CD14-positive monocyte (primary cell): ENCODE data around the gene ARHGAP15. TPM values are rescaled to one million over a fixed set of nuclear protein-coding genes. Genes with fewer than 3 reads are reported as not detected.

Source experiments
- DNase-seq, 3 donors: peaks; one replicate each; pipeline ENCODE4 v3.0.0-alpha.2; 2011 to 2022
- H2AFZ ChIP-seq: 2 replicates; pipeline ENCODE4 v1.6.0; 2012; ENCODE audit warnings: mild to moderate bottlenecking, low read depth, low read length, inconsistent platforms; ENCODE audit not compliant: insufficient read depth, poor library complexity, severe bottlenecking
- H3K27ac ChIP-seq, 2 donors: 1 replicate in 1 of 2; 2 replicates in 1 of 2; pipeline ENCODE4 v1.5.1; 2012 to 2013; ENCODE audit warnings: low read length in 2 of 2, control low read depth in 1 of 2, inconsistent platforms in 1 of 2, low read depth in 1 of 2, mild to moderate bottlenecking in 1 of 2
- H3K27me3 ChIP-seq, 2 donors: one replicate each; pipeline versions ENCODE4 v1.6.0 to v1.6.1; 2011 to 2013; ENCODE audit warnings: low read length in 2 of 2; ENCODE audit not compliant: control insufficient read depth in 2 of 2, insufficient read depth in 2 of 2
- H3K36me3 ChIP-seq, 2 donors: replicated peaks in 1 of 2; 1 replicate in 1 of 2; 2 replicates in 1 of 2; pipeline versions ENCODE4 v1.5.1 to v1.6.1; 2012 to 2013; ENCODE audit warnings: low read length in 2 of 2, control low read depth in 1 of 2, inconsistent platforms in 1 of 2, mild to moderate bottlenecking in 1 of 2; ENCODE audit not compliant: insufficient read depth in 2 of 2, control insufficient read depth in 1 of 2
- H3K4me1 ChIP-seq, 2 donors: 1 replicate in 1 of 2; 2 replicates in 1 of 2; pipeline versions ENCODE4 v1.5.1 to v1.6.1; 2012 to 2013; ENCODE audit warnings: low read length in 2 of 2, control low read depth in 1 of 2, inconsistent platforms in 1 of 2, mild to moderate bottlenecking in 1 of 2, moderate library complexity in 1 of 2; ENCODE audit not compliant: insufficient read depth in 2 of 2, control insufficient read depth in 1 of 2
- H3K4me2 ChIP-seq: replicated peaks from 2 replicates; pipeline ENCODE3; 2012; ENCODE audit warnings: low read length, moderate library complexity, mild to moderate bottlenecking; ENCODE audit not compliant: poor library complexity, severe bottlenecking; ENCODE audit errors: extremely low read depth
- H3K4me3 ChIP-seq, 3 experiments: fragments of 200-600 bp in 1 of 3; sonication (generic) in 1 of 3; replicated peaks in 1 of 3; 1 replicate in 2 of 3; 2 replicates in 1 of 3; pipeline ENCODE4 v1.5.1; 2011 to 2013; ENCODE audit warnings: low read length in 3 of 3, mild to moderate bottlenecking in 3 of 3, control low read depth in 2 of 3, low read depth in 2 of 3, inconsistent platforms in 1 of 3, moderate library complexity in 1 of 3
- H3K79me2 ChIP-seq: 2 replicates; pipeline ENCODE4 v1.6.0; 2012; ENCODE audit warnings: mild to moderate bottlenecking, control low read depth, inconsistent platforms, low read length, moderate library complexity; ENCODE audit not compliant: insufficient read depth
- H3K9ac ChIP-seq: 2 replicates; pipeline ENCODE4 v1.6.0; 2017; ENCODE audit warnings: low read length, mild to moderate bottlenecking; ENCODE audit not compliant: insufficient read depth, poor library complexity, severe bottlenecking
- H3K9me3 ChIP-seq, 2 donors: replicated peaks in 1 of 2; 1 replicate in 1 of 2; 2 replicates in 1 of 2; pipeline versions ENCODE4 v1.5.1 to v1.6.1; 2012 to 2013; ENCODE audit warnings: low read length in 2 of 2, control low read depth in 1 of 2; ENCODE audit not compliant: control insufficient read depth in 1 of 2, insufficient read depth in 1 of 2
- H4K20me1 ChIP-seq: 2 replicates; pipeline ENCODE4 v1.6.0; 2012; ENCODE audit warnings: mild to moderate bottlenecking, low read length, control low read depth, moderate library complexity; ENCODE audit not compliant: insufficient read depth
- H3K27ac Mint-ChIP-seq, 7 donors: one replicate each; pipeline ENCODE4 v1.8.0; 2020; ENCODE audit warnings: mild to moderate bottlenecking in 7 of 7, mixed read lengths in 7 of 7, moderate library complexity in 6 of 7, inconsistent platforms in 2 of 7
- H3K27me3 Mint-ChIP-seq, 3 donors: one replicate each; pipeline ENCODE4 v1.8.0; 2021 to 2022; ENCODE audit warnings: low read depth in 3 of 3, mild to moderate bottlenecking in 3 of 3, mixed read lengths in 3 of 3, moderate library complexity in 3 of 3, inconsistent platforms in 1 of 3
- H3K36me3 Mint-ChIP-seq, 2 donors: one replicate each; pipeline ENCODE4 v1.8.0; 2020; ENCODE audit warnings: mixed read lengths in 2 of 2, inconsistent platforms in 1 of 2, mild to moderate bottlenecking in 1 of 2
- H3K4me1 Mint-ChIP-seq: one replicate; pipeline ENCODE4 v1.8.0; 2020; ENCODE audit warnings: mild to moderate bottlenecking, mixed read lengths
- H3K4me3 Mint-ChIP-seq, 2 donors: one replicate each; pipeline ENCODE4 v1.8.0; 2020; ENCODE audit warnings: mild to moderate bottlenecking in 2 of 2, mixed read lengths in 2 of 2, moderate library complexity in 1 of 2
- H3K9me3 Mint-ChIP-seq, 7 donors: one replicate each; pipeline ENCODE4 v1.8.0; 2020 to 2022; ENCODE audit warnings: mixed read lengths in 7 of 7, mild to moderate bottlenecking in 6 of 7, moderate library complexity in 6 of 7, inconsistent platforms in 2 of 7
- WGBS: methylation state at CpG from one replicate; pipeline ENCODE4 v1.1.5; 2013; ENCODE audit warnings: missing lambda C conversion rate; ENCODE audit not compliant: insufficient coverage; 5-methylcytosine and 5-hydroxymethylcytosine counted together
- intact Hi-C, 2 donors: fragments of 100-400 bp; cut with micrococcal nuclease; formaldehyde crosslinking; loops; one replicate each; pipeline versions ENCODE4 v1.15.0 to v1.15.1; 2023
- polyA plus RNA-seq, 3 donors: library from polyadenylated mRNA; depleted of rRNA in 1 of 3; unstranded in 2 of 3; stranded (reverse) in 1 of 3; fragments of 300-500 nt in 2 of 3; fragments of >200 nt in 1 of 3; fragmentation: Illumina TruSeq in 2 of 3; gene quantifications; 1 replicate in 2 of 3; 2 replicates in 1 of 3; pipeline ENCODE4 v1.2.3, GENCODE V29; 2012 to 2021
- TF ChIP-seq, protein P1 (sequence below): fragments of 200-600 bp; IDR thresholded peaks from one replicate; pipeline ENCODE4 v1.8.0; 2022; ENCODE audit warnings: antibody characterized with exemption, mild to moderate bottlenecking

ARHGAP15 gene
- polyA plus RNA-seq, 3 donors = 35.4 to 50.9 (median 50.7) TPM

DNA sequence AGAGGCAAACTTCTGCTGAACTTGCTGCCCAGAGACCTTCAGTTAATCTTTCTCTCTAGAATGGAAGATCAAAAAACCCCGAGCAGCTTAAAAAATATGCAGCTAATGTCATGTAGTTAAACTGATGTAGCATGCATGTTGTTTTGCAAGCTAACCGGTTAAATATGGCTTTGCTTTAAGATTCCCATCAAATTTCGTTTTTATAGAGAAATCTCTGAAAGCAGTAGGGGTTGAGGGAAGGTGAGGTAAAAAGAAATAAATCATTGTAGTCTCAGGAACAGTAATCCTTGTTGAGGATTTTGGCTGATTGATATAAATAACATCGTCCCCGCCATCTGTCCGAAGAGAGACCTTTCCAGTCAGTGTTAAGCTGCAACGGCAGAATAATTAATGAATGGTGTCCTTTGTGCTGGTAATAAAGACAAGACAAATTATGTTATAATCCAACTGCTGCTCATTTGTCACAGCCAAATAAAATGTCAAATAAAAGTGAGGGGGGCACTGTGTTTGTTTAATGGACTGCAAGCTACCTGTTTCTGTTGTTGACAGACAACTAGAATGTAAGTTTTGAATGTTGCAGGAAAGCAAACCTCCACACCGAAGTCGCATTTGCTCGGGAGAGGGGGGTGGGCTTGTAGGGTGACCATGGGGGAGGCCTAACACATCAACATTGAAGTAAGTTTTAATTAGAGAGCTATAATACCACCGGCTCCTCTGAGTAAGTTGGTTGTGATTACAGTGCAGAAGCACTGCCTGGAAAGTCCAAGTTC, 555.5 kb downstream of the ARHGAP15 start:
- no peak overlapping the region for H3K27ac Mint-ChIP-seq
- Histone ChIP-seq H3K27ac (no peak overlapping the region), H3K4me2 (no peak overlapping the region), H3K9me3 (no peaks in the 10 kb centered on the region), H3K4me3 (no peak overlapping the region), H4K20me1 (no peaks in the 10 kb centered on the region), H3K4me1 (no peaks in the 10 kb centered on the region), H3K27me3 (no peaks in the 10 kb centered on the region), H2AFZ (no peak overlapping the region), H3K36me3 (peaks cover 0 to 2% of the 10 kb centered on the region in 2 donors), H3K9ac (no peak overlapping the region), H3K79me2 (no peaks in the 10 kb centered on the region)
- 95% methylated on average over 6 of the region's 11 CpGs for WGBS
- peaks cover 2 to 8% of the 10 kb centered on the region in 2 donors for H3K36me3 Mint-ChIP-seq
- no peaks in the 10 kb centered on the region for H3K9me3 Mint-ChIP-seq
- no peak for DNase-seq
- TF ChIP-seq, protein P1, sequence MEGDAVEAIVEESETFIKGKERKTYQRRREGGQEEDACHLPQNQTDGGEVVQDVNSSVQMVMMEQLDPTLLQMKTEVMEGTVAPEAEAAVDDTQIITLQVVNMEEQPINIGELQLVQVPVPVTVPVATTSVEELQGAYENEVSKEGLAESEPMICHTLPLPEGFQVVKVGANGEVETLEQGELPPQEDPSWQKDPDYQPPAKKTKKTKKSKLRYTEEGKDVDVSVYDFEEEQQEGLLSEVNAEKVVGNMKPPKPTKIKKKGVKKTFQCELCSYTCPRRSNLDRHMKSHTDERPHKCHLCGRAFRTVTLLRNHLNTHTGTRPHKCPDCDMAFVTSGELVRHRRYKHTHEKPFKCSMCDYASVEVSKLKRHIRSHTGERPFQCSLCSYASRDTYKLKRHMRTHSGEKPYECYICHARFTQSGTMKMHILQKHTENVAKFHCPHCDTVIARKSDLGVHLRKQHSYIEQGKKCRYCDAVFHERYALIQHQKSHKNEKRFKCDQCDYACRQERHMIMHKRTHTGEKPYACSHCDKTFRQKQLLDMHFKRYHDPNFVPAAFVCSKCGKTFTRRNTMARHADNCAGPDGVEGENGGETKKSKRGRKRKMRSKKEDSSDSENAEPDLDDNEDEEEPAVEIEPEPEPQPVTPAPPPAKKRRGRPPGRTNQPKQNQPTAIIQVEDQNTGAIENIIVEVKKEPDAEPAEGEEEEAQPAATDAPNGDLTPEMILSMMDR = no peak
- H3K4me1 Mint-ChIP-seq = no peaks in the 10 kb centered on the region
- no peaks in the 10 kb centered on the region for H3K27me3 Mint-ChIP-seq
- H3K4me3 Mint-ChIP-seq = no peak overlapping the region
- intact Hi-C loops = no loop called here

DNA sequence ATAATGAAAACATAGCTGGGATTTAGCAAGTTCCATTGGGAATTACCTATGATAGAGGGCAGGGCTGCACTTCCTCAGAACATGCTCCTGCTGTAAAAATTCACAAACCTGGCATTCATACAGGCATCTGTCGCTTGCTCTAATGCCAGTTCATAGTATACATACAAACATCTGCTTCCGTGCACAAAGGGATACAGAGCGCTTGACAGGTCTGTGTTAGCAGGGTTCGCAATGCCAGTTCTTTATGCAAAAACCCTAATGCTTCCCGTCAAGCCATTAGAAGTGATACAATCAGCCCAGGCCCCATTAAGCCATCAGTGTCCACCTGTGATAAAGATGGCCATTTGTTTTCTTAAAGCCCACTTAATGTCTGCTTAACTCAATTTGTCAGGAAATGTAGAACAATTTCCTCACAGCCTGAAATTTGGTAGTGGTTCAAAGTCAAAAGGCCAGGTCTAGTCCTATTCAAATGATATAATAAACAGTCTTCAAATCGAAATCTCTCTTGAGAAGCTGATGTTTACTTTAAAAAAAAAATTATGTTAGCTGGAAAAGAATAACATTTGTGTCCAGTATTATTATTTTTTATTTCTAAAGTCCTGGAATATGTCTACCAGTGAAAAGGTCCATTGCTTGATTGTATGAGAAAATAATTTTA, 556.3 kb downstream of the ARHGAP15 start:
- Histone ChIP-seq H3K79me2 (no peaks in the 10 kb centered on the region), H3K36me3 (peaks cover 0 to 4% of the 10 kb centered on the region in 2 donors), H3K4me3 (no peak overlapping the region), H2AFZ (no peak overlapping the region), H3K4me1 (no peaks in the 10 kb centered on the region), H3K9ac (no peak overlapping the region), H3K27me3 (no peaks in the 10 kb centered on the region), H3K27ac (no peak overlapping the region), H3K9me3 (no peaks in the 10 kb centered on the region), H4K20me1 (no peaks in the 10 kb centered on the region), H3K4me2 (no peak overlapping the region)
- Mint-ChIP-seq H3K9me3 (no peaks in the 10 kb centered on the region), H3K27ac (no peak overlapping the region), H3K36me3 (peaks cover 2 to 8% of the 10 kb centered on the region in 2 donors), H3K27me3 (no peaks in the 10 kb centered on the region), H3K4me1 (no peaks in the 10 kb centered on the region), H3K4me3 (no peak overlapping the region)
- intact Hi-C loops = no loop called here
- no peak for DNase-seq
- TF ChIP-seq, protein P1 = no peak
- WGBS = 100% methylated on average over 5 of the region's 6 CpGs
